ENCODE results near the gene ZNF195.

DNA sequence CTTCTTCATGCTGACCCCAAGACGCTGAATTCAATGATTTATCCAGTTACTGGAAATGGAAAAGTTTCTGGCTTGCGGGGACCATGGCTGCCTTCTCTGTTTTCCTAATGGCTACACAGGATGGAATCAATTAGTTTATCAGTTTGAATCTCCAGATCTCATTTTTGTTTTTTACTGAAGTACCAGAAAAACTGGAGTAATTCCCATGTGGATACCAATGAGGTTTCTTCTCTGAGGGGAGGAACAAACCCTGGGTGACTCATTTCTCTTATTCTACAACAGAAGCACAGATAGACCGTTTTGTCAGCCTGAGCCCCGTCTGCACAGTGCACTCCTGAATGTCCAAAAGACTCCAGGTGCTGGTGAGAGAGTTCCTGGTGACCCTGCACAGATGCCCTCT lies 3.4 kb downstream of the ZNF195 start:
- no peak for TF ChIP-seq POLR2AphosphoS5 (IDR thresholded peaks at IDR 0.05)
- TF ChIP-seq, protein P1, sequence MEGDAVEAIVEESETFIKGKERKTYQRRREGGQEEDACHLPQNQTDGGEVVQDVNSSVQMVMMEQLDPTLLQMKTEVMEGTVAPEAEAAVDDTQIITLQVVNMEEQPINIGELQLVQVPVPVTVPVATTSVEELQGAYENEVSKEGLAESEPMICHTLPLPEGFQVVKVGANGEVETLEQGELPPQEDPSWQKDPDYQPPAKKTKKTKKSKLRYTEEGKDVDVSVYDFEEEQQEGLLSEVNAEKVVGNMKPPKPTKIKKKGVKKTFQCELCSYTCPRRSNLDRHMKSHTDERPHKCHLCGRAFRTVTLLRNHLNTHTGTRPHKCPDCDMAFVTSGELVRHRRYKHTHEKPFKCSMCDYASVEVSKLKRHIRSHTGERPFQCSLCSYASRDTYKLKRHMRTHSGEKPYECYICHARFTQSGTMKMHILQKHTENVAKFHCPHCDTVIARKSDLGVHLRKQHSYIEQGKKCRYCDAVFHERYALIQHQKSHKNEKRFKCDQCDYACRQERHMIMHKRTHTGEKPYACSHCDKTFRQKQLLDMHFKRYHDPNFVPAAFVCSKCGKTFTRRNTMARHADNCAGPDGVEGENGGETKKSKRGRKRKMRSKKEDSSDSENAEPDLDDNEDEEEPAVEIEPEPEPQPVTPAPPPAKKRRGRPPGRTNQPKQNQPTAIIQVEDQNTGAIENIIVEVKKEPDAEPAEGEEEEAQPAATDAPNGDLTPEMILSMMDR (IDR thresholded peaks at IDR 0.05) = no peak
- TF ChIP-seq POLR2A (IDR thresholded peaks at IDR 0.05) = no peak
